Neural progenitor cell (in vitro differentiated cells): ENCODE results near the gene JHY.

Experiments
- EZH2 ChIP-seq: fragments of 200-600 bp; sonication (generic); IDR thresholded peaks from 2 replicates; pipeline ENCODE4 v1.6.1; 2017; ENCODE audit warnings: antibody characterized with exemption, mild to moderate bottlenecking, moderate library complexity
- EZH2phosphoT487 ChIP-seq: fragments of 200-600 bp; sonication (generic); IDR thresholded peaks from 2 replicates; pipeline ENCODE4 v1.6.1; 2017; ENCODE audit warnings: antibody characterized with exemption
- TF ChIP-seq, protein P1 (sequence below): fragments of 200-600 bp; sonication (generic); IDR thresholded peaks from 2 replicates; pipeline ENCODE4 v1.5.1; 2017; ENCODE audit warnings: antibody characterized with exemption, mild to moderate bottlenecking

DNA sequence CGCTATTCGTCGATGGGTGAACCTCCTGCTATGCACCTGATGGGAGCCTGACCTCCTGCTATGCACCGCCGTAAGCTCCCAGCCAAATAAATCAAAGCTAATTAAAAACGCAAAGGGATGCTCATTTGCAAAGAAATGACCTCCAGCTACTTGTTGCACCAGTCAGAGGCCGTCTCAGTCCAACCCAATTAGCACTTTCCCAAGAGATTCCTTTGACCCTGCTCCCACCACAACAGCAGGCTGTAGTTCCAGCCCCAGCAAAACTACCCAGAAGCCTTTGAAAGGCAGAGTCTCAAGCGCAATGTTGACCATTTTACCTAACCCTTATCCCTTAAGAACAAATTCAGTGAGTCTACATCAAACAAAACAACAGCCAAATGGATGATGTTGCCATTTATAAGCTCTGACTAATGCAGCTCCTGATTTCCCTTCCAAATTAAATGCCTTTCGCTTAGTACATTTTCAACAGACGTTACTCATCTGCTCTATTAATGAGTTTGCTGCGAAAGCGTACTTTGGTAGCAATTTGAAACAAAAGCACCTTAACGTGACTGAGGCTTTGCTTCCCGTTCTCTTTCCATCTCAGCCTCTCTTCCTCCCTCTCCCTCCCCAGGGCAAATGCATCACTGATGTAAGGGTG is 116.3 kb downstream of the JHY start:
- TF ChIP-seq, protein P1, sequence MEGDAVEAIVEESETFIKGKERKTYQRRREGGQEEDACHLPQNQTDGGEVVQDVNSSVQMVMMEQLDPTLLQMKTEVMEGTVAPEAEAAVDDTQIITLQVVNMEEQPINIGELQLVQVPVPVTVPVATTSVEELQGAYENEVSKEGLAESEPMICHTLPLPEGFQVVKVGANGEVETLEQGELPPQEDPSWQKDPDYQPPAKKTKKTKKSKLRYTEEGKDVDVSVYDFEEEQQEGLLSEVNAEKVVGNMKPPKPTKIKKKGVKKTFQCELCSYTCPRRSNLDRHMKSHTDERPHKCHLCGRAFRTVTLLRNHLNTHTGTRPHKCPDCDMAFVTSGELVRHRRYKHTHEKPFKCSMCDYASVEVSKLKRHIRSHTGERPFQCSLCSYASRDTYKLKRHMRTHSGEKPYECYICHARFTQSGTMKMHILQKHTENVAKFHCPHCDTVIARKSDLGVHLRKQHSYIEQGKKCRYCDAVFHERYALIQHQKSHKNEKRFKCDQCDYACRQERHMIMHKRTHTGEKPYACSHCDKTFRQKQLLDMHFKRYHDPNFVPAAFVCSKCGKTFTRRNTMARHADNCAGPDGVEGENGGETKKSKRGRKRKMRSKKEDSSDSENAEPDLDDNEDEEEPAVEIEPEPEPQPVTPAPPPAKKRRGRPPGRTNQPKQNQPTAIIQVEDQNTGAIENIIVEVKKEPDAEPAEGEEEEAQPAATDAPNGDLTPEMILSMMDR: no peak
- TF ChIP-seq EZH2 (no peak), EZH2phosphoT487 (no peak)
